Stimulated activated CD8-positive, alpha-beta memory T cell treated with anti-CD3 and anti-CD28 coated beads, Interleukin-7, amount 100 ng/mL, for 48 hours (primary cell): ENCODE measurements around the gene TUBGCP6.
"Not testable (repeated sequence)": the region's sequence is repeated elsewhere in the genome, so short reads cannot be mapped to it uniquely, and the experiment has no call there.

Source experiments
- DNase-seq, 2 donors: peaks; one replicate each; pipeline ENCODE4 v3.0.0-alpha.2; 2020; ENCODE audit warnings: low read depth in 1 of 2; ENCODE audit errors: extremely low read depth in 1 of 2

The TUBGCP6 gene

GRCh38 chr22:50278956-50279619 lies 34.3 kb upstream of the TUBGCP6 start:
- DNase-seq = no peak

- DNase-seq = no peak
Observed at GRCh38 chr22:50278461-50278860, 33.6 kb upstream of the TUBGCP6 start.

GRCh38 chr22:50277761-50278160 lies 32.9 kb upstream of the TUBGCP6 start:
- no peak for DNase-seq

- peak in 1 of 2 donors; percentile 41 for DNase-seq
Observed at GRCh38 chr22:50276143-50276542, 31.3 kb upstream of the TUBGCP6 start.

GRCh38 chr22:50275181-50276055 lies 30.6 kb upstream of the TUBGCP6 start:
- no peak for DNase-seq

- DNase-seq = no peak
Observed at GRCh38 chr22:50274771-50275170, 29.9 kb upstream of the TUBGCP6 start.

GRCh38 chr22:50274311-50274710 lies 29.5 kb upstream of the TUBGCP6 start:
- DNase-seq = no peak

GRCh38 chr22:50273781-50274180 lies 29.0 kb upstream of the TUBGCP6 start:
- DNase-seq = not testable (repeated sequence)

GRCh38 chr22:50273352-50273751 lies 28.5 kb upstream of the TUBGCP6 start:
- DNase-seq = not testable (repeated sequence)

- DNase-seq = no peak
Observed at GRCh38 chr22:50272044-50272802, 27.4 kb upstream of the TUBGCP6 start.

- DNase-seq = no peak
Observed at GRCh38 chr22:50271519-50271970, 26.7 kb upstream of the TUBGCP6 start.

- peak in 1 of 2 donors; percentile 45 for DNase-seq
Observed at GRCh38 chr22:50270666-50271394, 26.0 kb upstream of the TUBGCP6 start.

- peak; percentile 34 to 56 for DNase-seq
Observed at GRCh38 chr22:50269970-50270665, 25.3 kb upstream of the TUBGCP6 start, which contains the start of gene MAPK11. TSS of gene MAPK11 (minus strand) at chr22:50270380. CDS start at chr22:50270292, 88 bp downstream.

GRCh38 chr22:50269573-50269969 lies 24.7 kb upstream of the TUBGCP6 start:
- DNase-seq = no peak

- DNase-seq = no peak
Observed at GRCh38 chr22:50268655-50269113, 23.9 kb upstream of the TUBGCP6 start.

GRCh38 chr22:50267591-50268390 lies 23.0 kb upstream of the TUBGCP6 start:
- DNase-seq = no peak

GRCh38 chr22:50266994-50267393 lies 22.2 kb upstream of the TUBGCP6 start:
- DNase-seq = no peak

- no peak for DNase-seq
Observed at GRCh38 chr22:50264946-50265669, 20.3 kb upstream of the TUBGCP6 start.
